Peyer's patch (tissue), 4 donors: ENCODE measurements around the gene C6orf132.

Source experiments
- CTCF ChIP-seq, 6 experiments: fragments of 450-650 bp in 4 of 6; fragments of 200-600 bp in 2 of 6; sonication (generic) in 1 of 6; IDR thresholded peaks; one replicate each; pipeline ENCODE4 v1.5.1; 2017 to 2019; ENCODE audit warnings: antibody characterized with exemption in 6 of 6, mild to moderate bottlenecking in 3 of 6, moderate library complexity in 1 of 6
- POLR2A ChIP-seq, 2 donors: fragments of 450-650 bp; IDR thresholded peaks; one replicate each; pipeline ENCODE4 v1.5.1; 2017; ENCODE audit warnings: antibody characterized with exemption in 2 of 2, mild to moderate bottlenecking in 2 of 2, moderate library complexity in 2 of 2

- TF ChIP-seq CTCF (IDR thresholded peaks at IDR 0.05) (no peak), POLR2A (IDR thresholded peaks at IDR 0.05) (no peak)
Observed at GRCh38 chr6:42185597-42185996, 43.2 kb upstream of the C6orf132 start.
